Keratinocyte (primary cell): ENCODE results near the gene NEGR1.

Source experiments
- EZH2 ChIP-seq: IDR thresholded peaks from one replicate; pipeline ENCODE4 v1.6.1; 2012; ENCODE audit warnings: inconsistent platforms, mild to moderate bottlenecking, low read length, moderate library complexity
- TF ChIP-seq, protein P1 (sequence below), 3 experiments: IDR thresholded peaks in 1 of 3; conservative IDR thresholded peaks in 1 of 3; optimal IDR thresholded peaks in 1 of 3; 2 replicates in 2 of 3; 3 replicates in 1 of 3; pipeline versions ENCODE3 to v1.5.1; 2011; ENCODE audit warnings: low read length in 3 of 3, mild to moderate bottlenecking in 3 of 3, moderate library complexity in 2 of 3, control low read depth in 1 of 3, inconsistent platforms in 1 of 3; ENCODE audit not compliant: insufficient read depth in 2 of 3; ENCODE audit errors: extremely low read depth in 1 of 3

DNA sequence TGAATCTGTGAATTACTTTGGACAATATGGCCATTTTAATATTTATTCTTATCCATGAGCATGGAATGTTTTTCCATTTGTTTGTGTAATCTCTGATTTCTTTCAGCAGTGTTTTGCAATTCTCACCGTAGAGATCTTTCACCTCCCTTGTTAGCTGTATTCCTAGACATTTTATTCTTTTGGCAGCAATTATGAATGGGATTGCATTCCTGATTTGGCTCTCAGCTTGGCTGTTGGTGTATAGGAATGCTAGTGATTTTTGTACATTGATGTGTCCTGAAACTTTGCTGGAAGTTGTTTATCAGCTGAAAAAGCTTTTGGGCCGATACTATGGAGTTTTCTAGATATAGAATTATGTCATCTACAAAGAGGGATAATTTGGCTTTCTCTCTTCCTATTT is 44.2 kb upstream of the NEGR1 start:
- TF ChIP-seq, protein P1, sequence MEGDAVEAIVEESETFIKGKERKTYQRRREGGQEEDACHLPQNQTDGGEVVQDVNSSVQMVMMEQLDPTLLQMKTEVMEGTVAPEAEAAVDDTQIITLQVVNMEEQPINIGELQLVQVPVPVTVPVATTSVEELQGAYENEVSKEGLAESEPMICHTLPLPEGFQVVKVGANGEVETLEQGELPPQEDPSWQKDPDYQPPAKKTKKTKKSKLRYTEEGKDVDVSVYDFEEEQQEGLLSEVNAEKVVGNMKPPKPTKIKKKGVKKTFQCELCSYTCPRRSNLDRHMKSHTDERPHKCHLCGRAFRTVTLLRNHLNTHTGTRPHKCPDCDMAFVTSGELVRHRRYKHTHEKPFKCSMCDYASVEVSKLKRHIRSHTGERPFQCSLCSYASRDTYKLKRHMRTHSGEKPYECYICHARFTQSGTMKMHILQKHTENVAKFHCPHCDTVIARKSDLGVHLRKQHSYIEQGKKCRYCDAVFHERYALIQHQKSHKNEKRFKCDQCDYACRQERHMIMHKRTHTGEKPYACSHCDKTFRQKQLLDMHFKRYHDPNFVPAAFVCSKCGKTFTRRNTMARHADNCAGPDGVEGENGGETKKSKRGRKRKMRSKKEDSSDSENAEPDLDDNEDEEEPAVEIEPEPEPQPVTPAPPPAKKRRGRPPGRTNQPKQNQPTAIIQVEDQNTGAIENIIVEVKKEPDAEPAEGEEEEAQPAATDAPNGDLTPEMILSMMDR (optimal IDR thresholded peaks at IDR 0.05 in 1 of 3, IDR thresholded peaks at IDR 0.05 in 1 of 3, conservative IDR thresholded peaks at IDR 0.05 in 1 of 3; ENCODE audit: extremely low read depth in 1 of 3, insufficient read depth in 2 of 3, low read length in 3 of 3): no peak
- TF ChIP-seq EZH2: no peak
